Spinal cord (tissue), 10 donors: Measurements from ENCODE around the gene DGKB. TPM values are rescaled to one million over a fixed set of nuclear protein-coding genes. Genes with fewer than 3 reads are reported as not detected.

Source experiments
- DNase-seq, 6 donors: peaks; one replicate each; pipeline versions ENCODE4 v3.0.0 to v3.0.0-alpha.2; 2013 to 2015; ENCODE audit warnings: low spot score in 6 of 6, low read depth in 4 of 6
- H3K27ac ChIP-seq: one replicate; pipeline ENCODE4 v1.5.1; 2013; ENCODE audit warnings: low read depth, low read length, control low read depth
- H3K27me3 ChIP-seq: one replicate; pipeline ENCODE4 v1.6.1; 2013; ENCODE audit warnings: low read length; ENCODE audit not compliant: control insufficient read depth, insufficient read depth
- H3K36me3 ChIP-seq: one replicate; pipeline ENCODE4 v1.6.1; 2013; ENCODE audit warnings: low read length; ENCODE audit not compliant: control insufficient read depth, insufficient read depth
- H3K4me1 ChIP-seq: one replicate; pipeline ENCODE4 v1.6.1; 2013; ENCODE audit warnings: low read length; ENCODE audit not compliant: control insufficient read depth, insufficient read depth
- H3K4me3 ChIP-seq: one replicate; pipeline ENCODE4 v1.5.1; 2013; ENCODE audit warnings: low read depth, low read length, control low read depth
- H3K9me3 ChIP-seq: one replicate; pipeline ENCODE4 v1.6.1; 2013; ENCODE audit warnings: low read length; ENCODE audit not compliant: control insufficient read depth, insufficient read depth
- WGBS: methylation state at CpG from one replicate; pipeline ENCODE4 v1.1.5; 2013; ENCODE audit warnings: missing lambda C conversion rate; ENCODE audit not compliant: insufficient coverage; 5-methylcytosine and 5-hydroxymethylcytosine counted together
- polyA plus RNA-seq, 2 donors: library from polyadenylated mRNA; unstranded; fragments of 120-200 nt; gene quantifications; one replicate each; pipeline ENCODE4 v1.2.1, GENCODE V29; 2013; ENCODE audit not compliant: insufficient read length in 2 of 2
- total RNA-seq, 2 donors: library from RNA; depleted of rRNA in 1 of 2; stranded (reverse); fragments of 120-200 nt in 1 of 2; fragments of >200 nt in 1 of 2; gene quantifications; one replicate each; pipeline versions ENCODE4 v1.2.3 to v1.2.4, GENCODE V29; 2013 to 2014
- donor health status: healthy.

Gene DGKB
- total and polyA plus RNA-seq, 4 donors, result 13.6 to 31.4 (median 20.2) TPM

DNA sequence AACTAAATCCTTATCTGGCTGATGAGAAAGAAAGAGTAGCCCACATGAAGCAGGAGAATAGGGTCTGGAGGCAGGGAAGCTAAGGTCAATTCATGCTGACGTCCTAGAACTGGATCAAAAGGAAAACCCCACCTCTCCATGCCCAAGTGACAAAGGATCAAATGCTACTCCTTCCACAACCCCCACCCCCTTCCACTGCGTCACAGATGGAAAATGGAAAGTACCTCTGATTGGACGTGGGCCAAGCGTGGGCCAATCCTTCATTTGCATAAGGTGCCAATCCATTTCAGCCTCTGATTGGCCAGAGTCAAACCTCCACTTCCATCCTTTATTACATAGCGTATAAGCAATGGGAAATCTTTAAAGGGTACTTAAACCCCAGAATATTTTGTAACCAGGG is 481.8 kb downstream of the DGKB start:
- no peaks in the 10 kb centered on the region for H3K27me3 ChIP-seq
- no peaks in the 10 kb centered on the region for H3K36me3 ChIP-seq
- no peaks in the 10 kb centered on the region for H3K9me3 ChIP-seq
- no peaks in the 10 kb centered on the region for H3K4me1 ChIP-seq
- H3K4me3 ChIP-seq, result no peak overlapping the region
- no peak for DNase-seq
- WGBS, result 59% methylated on average over 3 of the region's 5 CpGs
- H3K27ac ChIP-seq, result no peak overlapping the region

DNA sequence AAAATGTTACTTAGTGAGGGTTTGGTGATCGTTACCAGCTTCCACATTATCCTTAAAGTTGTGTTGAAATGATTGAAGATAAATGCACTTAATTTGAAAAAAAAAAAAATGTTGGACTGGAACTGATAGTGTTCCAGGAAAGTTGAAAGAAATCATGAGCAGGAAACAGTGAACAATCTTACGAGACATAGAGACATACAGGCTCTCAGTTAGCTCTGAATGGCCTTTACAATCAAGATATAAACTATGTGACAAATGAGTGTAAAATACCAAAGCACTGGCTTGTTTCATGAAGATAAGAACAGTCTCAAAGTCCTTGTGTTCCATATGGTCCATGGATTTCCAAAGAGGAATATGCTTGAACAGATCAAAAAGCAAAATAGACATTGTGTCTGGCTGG is 483.0 kb downstream of the DGKB start:
- H3K4me3 ChIP-seq, result no peak overlapping the region
- no peaks in the 10 kb centered on the region for H3K9me3 ChIP-seq
- H3K4me1 ChIP-seq, result no peaks in the 10 kb centered on the region
- no peaks in the 10 kb centered on the region for H3K36me3 ChIP-seq
- no peak overlapping the region for H3K27ac ChIP-seq
- no peaks in the 10 kb centered on the region for H3K27me3 ChIP-seq
- WGBS, result no CpG with 5 or more reads among the region's 2 CpGs
- no peak for DNase-seq

DNA sequence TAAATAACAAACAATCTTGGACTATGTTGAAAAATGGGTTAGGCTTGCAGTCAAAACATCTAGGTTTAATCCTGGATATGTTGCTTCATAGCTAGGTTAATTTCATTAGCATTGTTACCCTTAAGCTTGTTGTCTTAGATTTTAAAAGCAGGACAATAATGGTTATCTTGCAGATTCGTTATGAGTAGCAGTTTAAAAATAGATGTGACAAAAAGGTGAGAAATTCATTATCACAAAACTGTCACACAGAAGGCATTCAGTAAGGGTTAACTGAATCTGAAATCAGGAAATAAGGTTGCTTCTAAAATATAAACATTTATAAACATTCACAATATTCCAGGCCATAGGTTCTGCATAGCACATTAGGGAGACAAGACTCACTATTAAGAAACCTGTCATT is 483.9 kb downstream of the DGKB start:
- no peaks in the 10 kb centered on the region for H3K9me3 ChIP-seq
- WGBS, result no CpG with 5 or more reads among the region's 1 CpG

DNA sequence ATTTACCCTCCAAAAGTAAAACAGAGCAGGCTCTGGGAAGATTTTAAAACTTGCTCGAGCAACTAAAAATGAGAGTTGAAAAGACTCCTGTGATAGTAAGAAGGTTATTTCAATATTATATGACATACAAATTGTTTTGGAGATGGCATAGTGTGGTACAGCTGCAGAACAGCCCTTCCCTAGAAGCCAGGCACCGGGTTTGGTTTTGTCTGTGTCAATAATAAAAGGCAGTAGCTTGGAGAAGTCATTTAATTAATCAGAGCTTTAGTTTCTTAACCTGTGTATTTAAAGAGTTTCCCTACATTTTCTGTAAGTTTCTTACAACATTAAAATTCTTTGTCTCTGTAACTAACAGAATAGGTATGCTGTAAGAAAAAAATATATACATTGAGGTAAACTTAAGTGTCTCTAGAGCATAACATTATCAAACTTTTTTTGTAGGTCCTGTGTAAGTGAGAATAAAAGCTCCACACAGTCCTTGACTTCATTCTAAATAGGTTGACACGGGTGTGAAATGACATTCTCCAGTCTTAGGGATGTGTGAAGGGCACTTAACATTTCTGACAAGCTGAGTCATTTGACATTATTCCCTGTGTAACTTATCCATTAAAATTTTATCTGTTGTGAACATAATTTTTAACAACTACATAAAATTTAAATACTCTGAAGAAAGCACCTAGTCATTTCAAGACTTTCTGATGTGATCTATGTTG is 488.1 kb downstream of the DGKB start:
- H3K27ac ChIP-seq, result no peak overlapping the region
- no peaks in the 10 kb centered on the region for H3K9me3 ChIP-seq
- no peak for DNase-seq
- H3K36me3 ChIP-seq, result no peaks in the 10 kb centered on the region
- no peaks in the 10 kb centered on the region for H3K4me1 ChIP-seq
- H3K4me3 ChIP-seq, result no peak overlapping the region
- WGBS, result no CpG with 5 or more reads among the region's 3 CpGs
- H3K27me3 ChIP-seq, result no peaks in the 10 kb centered on the region

More for the DNA sequence above, 483.9 kb downstream of the DGKB start:
- Histone ChIP-seq H3K27me3 (no peaks in the 10 kb centered on the region), H3K36me3 (no peaks in the 10 kb centered on the region), H3K4me1 (no peaks in the 10 kb centered on the region), H3K4me3 (no peak overlapping the region), H3K27ac (no peak overlapping the region)
- DNase-seq, result no peak

DNA sequence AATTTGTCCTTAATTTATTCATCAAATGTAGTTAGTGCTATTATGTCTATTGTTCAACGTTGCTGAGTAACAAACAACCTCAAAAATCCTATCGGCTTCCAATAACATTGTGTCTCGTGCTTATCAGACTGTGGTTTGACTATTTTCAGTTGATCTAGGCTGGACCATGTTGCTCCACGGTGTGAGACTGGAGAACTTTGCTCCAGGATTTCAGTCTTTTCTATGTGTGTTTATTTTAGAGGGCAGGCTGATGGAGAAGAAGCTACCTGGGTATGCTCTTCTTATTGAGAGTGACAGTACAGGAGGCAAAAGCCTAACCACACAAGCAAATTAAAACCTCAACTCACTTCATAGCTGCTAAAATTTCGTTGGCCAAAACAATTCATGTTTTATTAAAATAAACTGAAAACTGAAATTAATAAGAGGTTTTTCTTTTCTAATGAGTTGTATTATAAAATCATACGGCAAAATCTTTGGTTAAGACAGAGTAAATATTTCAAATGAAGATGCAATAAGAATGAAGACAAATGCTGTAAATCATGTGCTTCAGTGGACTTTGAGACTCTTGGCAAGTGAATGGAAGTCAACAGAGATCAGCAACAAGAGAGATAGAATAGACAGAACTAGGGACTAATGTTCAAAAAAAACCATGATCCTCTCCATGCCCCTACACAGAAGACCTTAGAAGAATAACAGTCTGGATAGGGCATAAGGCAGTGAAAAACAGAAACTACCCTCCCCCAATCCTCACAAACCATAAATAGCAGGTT is 495.1 kb downstream of the DGKB start:
- H3K9me3 ChIP-seq, result no peaks in the 10 kb centered on the region
- no peaks in the 10 kb centered on the region for H3K4me1 ChIP-seq
- no peak overlapping the region for H3K4me3 ChIP-seq
- no peak for DNase-seq
- 100% methylated on average over 2 of the region's 6 CpGs for WGBS
- H3K27ac ChIP-seq, result no peak overlapping the region
- no peaks in the 10 kb centered on the region for H3K27me3 ChIP-seq
- H3K36me3 ChIP-seq, result no peaks in the 10 kb centered on the region

DNA sequence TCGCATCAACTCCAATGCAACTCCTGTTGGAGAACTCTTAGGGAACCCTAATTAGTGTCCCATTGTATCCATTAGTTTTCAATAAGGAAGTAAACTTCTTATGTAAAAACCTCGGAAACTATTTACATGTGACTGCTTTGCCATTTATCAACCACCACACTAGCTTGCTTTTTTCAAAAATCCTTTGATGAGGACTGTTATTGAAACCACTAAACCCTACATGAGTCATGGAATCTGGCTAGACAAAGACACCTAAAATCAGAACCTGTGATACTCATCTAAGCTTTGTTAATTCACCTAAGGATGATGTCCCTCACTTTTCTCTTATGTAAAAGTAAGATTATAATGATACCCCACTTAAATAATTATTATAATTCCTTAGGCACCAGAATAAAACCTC is 499.0 kb downstream of the DGKB start:
- no peak overlapping the region for H3K27ac ChIP-seq

DNA sequence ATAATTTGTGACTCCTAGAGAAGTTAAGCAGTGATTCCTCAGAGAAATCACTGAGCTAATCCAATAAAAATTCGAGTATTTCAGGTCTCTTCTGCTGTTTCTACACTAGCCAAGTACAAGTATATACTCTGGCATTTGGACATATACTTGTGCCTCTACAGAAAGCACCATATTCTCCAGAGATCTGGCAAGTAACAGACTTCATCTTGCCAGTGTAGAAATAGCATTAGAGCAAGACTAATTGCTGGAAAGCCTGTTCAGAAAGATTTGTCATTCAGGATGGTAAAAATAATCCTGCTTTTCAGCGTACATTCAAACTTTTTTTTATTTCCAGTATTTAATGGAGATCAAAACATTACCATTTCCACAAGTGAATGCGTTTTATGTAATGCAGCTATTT is 502.3 kb downstream of the DGKB start:
- Histone ChIP-seq H3K27me3 (no peaks in the 10 kb centered on the region), H3K9me3 (no peaks in the 10 kb centered on the region), H3K36me3 (no peaks in the 10 kb centered on the region), H3K27ac (no peak overlapping the region), H3K4me3 (no peak overlapping the region), H3K4me1 (no peaks in the 10 kb centered on the region)
- peak in 1 of 6 donors; percentile 79 for DNase-seq
- WGBS, result 80% methylated on average over 1 of the region's 3 CpGs

More for the DNA sequence above, 499.0 kb downstream of the DGKB start:
- Histone ChIP-seq H3K4me3 (no peak overlapping the region), H3K9me3 (no peaks in the 10 kb centered on the region), H3K4me1 (no peaks in the 10 kb centered on the region), H3K36me3 (no peaks in the 10 kb centered on the region), H3K27me3 (no peaks in the 10 kb centered on the region)
- WGBS, result 86% methylated on average over 1 of the region's 2 CpGs
- no peak for DNase-seq

DNA sequence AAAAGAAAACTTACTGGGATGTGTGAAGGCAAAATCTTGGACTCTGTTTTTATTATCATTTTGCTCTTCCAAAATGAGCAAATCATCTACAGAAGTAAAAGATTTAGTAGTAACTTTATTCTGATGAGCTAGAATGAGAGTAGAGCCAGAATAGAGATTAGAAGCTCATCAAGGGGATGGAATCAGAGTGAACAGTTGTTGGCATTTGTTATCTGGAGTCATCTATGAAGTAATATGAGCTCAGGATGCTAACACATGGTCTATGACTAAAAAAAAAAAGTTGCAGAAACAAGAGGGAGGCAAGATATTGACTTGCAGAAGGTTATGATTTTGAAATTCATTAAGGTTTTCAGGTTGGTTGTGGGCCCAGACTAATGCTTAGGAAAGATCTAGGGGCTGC is 504.0 kb downstream of the DGKB start:
- Histone ChIP-seq H3K4me1 (no peaks in the 10 kb centered on the region), H3K9me3 (no peaks in the 10 kb centered on the region), H3K36me3 (no peaks in the 10 kb centered on the region), H3K4me3 (no peak overlapping the region), H3K27me3 (no peaks in the 10 kb centered on the region), H3K27ac (no peak overlapping the region)
- DNase-seq, result no peak

DNA sequence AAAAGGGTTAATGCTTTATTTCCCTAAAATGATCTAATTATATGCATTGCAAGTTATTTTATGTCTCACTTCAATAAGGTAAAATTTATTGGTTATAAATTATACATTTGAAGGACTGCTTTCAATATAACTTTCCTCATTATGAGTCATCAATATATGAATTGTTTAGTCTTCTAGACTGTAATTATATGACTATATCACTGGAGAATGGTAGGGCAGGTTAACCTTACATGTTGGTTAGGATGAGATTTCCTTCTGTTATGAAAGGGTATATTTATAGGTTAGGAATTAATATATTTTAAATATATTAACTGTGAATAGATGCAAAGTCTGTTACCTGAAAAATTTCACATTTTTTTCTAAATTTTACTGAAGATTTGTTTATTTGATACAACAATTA is 506.7 kb downstream of the DGKB start:
- no peak for DNase-seq
- no peaks in the 10 kb centered on the region for H3K36me3 ChIP-seq
- H3K4me3 ChIP-seq, result no peak overlapping the region
- no peaks in the 10 kb centered on the region for H3K9me3 ChIP-seq
- H3K4me1 ChIP-seq, result no peaks in the 10 kb centered on the region
- H3K27me3 ChIP-seq, result no peaks in the 10 kb centered on the region
- H3K27ac ChIP-seq, result no peak overlapping the region

DNA sequence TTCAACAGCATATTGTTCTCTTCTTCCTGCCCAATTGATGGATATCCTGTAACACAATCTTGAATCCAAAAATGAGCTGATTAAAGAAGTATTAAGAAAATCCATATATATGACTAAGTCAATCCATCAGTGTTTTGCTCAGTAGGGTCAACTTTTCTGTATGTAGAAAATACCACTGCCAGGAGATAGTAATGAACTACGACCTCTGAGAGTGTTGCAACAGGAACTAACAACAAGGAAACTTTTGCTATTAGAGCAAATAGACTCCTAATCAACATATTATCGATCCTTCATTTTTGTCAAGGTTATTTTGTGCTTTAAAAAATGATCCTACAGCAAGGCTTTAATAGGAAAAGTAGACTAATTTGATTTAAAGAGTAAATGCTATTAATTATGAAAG is 507.8 kb downstream of the DGKB start:
- no peaks in the 10 kb centered on the region for H3K4me1 ChIP-seq
- no peaks in the 10 kb centered on the region for H3K36me3 ChIP-seq
- H3K9me3 ChIP-seq, result no peaks in the 10 kb centered on the region
- no peak for DNase-seq
- WGBS, result no CpG with 5 or more reads among the region's 2 CpGs
- no peak overlapping the region for H3K4me3 ChIP-seq
- H3K27me3 ChIP-seq, result no peaks in the 10 kb centered on the region
- no peak overlapping the region for H3K27ac ChIP-seq
